ENCODE results near the gene ANKS6.

The ANKS6 gene

DNA sequence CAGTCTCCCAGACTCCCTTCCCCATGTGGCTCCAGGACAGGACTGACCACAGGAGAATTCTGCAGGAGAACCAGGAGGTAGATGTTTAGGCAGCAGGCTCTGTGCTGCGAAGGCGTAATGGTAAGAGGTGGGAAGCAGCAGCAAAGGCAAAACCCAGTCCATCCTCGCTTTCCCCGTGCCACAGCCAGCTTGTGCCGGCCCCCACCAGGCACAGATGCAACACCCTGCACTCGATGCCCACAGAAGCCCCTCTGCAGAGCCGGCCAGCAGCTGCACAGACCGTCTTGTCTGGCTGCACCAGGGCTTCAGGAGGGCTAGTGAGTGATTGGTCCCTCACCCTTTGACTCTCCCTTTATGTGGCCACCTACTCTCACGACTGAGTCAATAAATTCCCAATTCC lies 28.0 kb downstream of the ANKS6 start:
- DNase-seq: no peak

DNA sequence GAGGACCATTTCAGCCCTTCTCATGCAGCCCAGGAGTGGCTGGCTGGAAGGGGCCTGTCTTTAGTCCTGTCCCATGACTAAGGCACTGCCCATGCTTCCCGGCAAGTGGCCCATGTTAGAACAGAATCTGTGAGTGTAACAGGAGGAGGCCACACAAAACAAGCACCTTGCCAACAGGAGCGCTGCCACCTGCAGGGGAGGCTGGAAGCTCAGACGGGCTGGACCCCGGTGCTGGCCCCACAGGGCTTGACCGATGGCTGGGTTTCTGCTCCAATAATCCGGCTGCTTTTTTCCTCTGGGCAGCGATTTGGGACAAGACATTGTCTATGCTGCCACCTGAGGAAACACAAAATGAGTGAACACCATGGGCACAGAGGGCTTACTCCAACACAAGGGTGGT lies 28.4 kb downstream of the ANKS6 start:
- DNase-seq: no peak

DNA sequence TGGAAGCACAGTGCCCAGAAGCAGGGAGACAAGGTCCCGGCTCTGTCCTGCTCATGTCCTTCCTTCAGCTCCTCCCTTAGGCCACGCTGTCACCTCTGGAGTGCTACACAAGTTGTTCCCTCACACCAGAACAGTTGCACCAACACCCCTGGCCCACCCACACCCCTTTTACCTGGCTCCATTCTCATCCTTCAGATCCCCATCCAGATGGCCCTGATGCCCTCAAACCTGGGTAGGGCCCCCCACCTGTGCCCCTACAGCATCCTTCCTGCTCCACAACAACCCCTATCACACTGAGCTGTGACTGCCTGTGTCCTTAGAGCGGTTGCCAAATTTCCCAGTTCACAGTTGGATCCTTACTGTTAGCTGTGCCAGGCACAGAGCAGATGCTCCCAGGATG lies 29.2 kb downstream of the ANKS6 start:
- no peak for DNase-seq

DNA sequence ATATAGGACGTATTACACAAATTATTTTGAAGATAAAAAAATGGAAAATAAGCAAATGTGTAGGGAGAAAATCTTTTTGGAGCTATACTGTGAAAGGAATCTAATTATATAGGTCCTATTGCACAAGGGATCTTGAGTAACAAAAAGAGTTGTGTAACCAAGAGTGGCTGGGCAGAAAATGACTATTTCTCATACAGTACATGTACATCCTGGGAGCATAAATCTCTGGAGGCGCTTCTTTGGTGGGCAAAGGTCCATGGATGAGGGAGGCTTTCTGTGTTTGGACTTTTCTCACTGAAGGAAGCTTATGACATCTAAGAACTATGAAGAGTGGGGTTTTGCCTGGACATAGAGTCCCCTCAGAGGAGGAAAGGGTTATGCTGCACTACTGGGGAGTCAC lies 29.8 kb downstream of the ANKS6 start:
- no peak for DNase-seq

DNA sequence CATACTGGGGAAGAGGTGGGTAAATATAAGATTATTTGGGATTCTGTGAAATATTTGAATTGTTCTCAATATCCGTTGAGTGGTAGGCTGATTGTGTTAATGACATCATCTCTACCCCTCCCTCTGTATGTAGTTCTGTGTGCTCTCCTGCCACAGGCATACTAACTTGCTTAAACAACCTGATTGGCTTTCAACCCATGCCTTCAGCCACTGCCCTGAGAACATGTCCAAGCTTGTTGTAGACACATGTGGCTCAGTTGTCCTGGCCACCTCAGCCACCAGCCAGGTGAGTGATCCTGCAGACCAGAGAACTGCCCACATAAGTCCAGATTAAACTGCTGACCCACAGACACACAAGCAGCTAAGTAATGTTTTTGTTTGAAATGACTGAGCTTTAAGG lies 31.1 kb downstream of the ANKS6 start:
- no peak for DNase-seq

DNA sequence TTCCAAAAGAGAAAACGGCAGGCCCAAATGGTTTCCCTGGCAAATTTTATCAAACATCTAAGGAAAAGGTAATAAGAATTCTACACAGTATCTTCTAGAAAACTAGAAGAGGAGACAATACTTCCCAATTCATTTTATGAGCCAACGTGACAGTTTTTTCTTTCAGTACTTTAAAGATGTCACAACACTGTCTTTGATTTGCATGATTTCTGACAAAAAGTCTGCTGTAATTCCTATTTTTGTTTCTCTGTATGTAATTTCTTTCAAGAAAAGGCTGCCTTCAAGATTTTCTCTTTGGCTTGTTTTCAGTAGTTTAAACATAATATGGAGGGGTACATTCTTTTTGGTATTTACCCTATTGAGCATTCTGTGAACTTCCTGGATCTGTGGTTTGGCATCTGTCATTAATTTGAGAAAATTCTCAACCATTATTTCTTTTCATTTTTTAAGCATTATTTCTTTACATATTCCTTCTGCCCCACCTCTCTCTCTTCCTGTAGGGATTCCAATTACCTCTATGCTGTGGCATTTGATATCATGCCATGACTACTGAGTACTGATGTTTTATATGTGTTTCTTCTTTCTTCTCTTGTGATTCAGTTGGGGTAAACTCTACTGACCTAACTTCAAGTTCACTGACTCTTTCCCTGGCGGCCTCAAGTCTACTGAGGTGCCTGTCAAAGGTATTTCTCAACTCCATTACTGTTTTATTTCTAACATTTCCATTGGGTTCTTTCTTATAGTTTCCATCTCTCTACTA lies 32.2 kb downstream of the ANKS6 start:
- no peak for DNase-seq

DNA sequence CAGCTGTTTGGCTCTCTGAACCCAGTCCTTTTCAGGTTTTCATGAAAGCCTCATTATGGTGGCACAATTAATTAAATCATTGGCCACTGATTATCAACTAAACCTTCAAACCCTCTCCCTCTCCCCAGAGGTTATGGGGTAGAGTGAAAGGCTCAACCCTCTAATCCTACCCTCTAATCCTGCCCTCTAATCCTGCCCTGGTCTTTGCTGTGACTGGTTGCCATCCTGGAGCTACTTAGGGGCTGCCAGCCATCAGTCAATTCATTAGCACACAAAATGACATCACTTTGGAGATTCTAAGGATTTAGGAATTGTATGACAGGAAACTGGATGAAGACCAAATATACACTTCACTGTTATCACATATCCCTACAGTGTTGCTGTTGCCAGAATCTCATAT lies 36.1 kb downstream of the ANKS6 start:
- no peak for DNase-seq

DNA sequence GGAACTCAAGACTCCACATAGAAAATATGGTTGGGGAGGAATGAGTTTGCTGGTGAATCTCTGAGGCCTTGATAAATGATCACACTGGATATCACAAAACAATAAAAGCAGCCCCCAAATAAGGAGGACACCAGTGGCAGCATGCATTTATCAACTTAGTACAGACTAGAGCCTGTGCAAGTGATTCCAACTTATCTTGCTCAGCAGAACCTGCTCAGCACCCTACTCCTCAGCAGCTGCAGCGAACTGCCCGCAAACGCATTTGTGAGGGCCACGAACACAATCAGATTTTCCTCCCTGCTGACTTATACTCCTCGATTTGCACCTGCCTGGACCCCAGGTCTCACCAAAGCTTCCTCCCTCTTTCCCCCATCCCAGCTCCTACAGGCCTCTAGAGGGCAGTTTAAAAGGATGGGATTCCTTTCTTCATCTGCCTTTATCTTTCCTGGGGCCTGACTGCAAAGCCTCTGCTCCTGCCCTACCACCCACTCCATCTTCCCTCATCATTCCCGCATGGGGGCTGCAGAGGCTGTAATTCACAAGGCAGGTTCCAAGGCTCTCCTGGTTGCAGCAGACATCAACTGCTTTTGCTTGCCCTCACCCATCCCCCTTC lies 41.2 kb downstream of the ANKS6 start:
- no peak for DNase-seq

DNA sequence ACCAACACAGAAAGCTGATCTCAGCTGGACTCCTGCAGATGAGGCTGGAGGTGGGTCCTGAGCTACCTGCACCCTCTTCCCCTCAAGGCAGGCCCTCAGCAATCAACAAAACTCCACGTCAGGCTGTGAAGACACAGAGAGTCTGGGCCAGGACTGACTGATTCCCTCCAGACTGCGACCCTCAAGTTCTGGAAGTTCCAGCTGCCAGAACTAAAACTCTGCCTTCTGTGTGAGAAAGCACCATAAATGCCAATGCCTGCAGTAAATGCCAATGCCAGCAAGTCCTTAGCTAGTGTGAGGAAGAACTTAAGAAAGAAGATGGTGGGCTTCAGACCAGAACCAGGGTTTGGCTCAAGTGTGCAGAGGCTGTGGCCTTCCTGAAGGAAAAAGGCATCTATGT lies 45.1 kb downstream of the ANKS6 start:
- DNase-seq: no peak

DNA sequence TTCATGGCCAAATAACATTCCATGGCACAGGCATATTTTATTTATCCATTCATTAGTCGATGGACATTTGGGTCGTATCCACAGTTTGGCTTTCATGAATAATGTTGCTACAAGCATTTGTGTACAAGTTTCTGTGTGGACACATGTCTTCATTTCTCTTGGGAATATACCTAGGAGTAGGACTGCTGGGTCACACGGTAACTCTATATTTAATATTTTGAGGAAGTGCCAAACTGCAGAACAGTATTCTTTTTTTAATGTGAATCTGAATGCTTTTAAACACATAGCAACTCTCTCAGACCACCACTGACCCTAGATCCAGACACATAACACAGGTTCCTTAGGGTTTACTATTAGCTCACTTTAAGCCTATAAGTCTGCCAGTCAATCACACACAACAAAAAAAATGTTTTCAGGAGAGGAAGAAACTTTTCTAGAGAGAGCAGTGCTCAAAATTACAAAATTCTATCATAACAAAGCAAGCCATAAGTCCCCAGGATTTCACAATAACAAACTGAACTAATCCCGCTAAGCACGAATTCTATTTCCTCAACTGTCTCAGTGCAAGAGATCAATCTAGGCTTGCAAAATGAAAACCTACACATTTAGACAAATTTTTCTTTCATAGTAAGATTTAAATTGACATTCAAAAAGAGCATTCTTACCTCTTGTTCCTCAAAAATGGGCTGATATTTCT lies 45.8 kb downstream of the ANKS6 start:
- DNase-seq: no peak

DNA sequence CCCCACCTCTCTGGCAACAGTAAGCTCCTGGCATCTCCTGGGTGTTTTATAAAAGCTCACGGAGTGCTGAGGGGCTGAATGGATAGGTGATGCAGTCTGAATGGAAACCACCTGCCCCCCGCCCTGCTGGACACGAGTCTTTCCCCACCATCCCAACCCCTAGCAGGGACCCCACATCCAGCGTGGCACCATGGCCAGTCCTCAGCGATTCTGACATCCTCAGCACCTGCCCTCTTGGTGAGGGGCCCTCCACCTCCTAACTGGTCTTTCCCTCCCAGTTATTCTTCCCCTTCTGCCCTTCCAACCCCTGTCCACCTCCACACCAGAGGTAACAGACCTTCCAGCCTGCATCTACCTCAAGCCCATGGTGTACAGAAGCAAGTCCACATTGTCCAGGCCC lies 48.9 kb downstream of the ANKS6 start:
- DNase-seq: no peak

DNA sequence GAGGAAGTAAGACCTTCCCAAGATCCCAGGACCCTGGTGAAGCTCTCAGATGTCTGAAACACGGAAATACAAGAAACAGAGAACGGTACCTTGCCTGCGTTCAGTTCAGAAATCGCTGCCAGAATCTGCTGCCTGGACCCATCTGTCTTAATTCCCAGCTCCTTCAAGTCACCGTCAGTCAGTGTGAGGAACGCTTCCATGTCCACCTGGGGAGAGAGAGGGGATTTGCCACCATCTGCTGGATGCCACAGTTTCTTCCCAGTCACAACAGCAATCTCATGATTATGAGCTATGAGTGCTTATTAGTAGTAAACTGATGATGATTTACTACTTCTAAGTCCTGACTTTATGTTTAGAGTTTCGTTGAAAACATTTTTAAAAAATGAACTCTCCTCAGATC lies 50.9 kb downstream of the ANKS6 start:
- no peak for DNase-seq

DNA sequence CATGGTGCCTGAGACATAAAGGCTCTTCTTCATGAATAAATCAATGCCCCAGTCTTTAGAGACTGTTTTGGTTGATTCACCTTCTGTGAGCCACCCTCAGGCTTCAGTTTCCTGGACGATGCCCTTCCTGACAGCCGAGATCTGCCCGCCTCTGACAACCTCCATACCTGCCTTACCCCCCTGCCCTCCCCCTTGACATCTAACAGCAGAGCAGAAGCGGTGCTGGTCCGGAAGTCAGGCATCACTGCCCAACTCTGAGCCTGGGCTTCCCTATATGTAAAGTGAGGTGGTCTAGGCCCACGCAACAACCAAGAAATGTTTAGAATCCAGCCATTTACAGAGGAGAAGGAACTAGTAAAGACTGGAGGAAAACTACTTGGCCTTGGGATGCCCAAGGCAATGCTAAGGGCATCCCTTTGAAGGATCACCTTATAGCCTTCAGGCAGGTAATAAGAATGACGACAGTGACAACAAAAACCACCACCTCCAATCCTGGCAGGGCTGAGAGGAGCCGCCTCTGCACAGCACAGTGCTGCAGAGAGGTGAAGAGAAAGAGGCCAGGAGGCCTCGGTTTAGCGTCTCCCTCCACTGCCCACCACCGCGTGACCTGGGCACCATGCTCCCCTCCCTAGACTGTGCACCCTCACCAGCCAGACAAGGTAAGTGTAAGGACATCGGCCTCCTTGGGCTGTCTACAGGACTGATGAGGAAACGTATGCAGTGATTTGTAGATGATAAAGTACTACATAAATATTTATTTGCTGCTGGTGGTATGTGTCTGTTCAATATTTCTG lies 52.3 kb downstream of the ANKS6 start:
- DNase-seq: no peak

DNA sequence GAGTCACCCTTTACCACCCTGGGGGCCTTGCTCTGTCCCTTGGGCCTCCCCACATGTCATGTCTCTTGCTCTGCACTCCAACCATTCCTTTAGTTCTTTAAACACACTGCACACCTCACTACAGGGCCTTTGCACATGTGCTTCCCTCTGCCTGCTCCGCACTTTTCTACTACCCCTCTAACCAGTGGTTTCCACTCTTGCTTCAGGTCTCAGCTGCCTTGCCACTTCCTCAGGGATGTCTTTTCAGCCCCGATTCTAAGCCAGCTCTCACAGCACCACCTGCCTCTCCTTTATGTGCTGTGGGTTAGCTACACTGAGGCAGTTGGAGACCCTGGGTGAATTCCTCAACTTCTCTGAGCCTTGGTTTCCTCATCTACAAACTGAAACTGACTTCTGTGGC lies 53.0 kb downstream of the ANKS6 start:
- no peak for DNase-seq

DNA sequence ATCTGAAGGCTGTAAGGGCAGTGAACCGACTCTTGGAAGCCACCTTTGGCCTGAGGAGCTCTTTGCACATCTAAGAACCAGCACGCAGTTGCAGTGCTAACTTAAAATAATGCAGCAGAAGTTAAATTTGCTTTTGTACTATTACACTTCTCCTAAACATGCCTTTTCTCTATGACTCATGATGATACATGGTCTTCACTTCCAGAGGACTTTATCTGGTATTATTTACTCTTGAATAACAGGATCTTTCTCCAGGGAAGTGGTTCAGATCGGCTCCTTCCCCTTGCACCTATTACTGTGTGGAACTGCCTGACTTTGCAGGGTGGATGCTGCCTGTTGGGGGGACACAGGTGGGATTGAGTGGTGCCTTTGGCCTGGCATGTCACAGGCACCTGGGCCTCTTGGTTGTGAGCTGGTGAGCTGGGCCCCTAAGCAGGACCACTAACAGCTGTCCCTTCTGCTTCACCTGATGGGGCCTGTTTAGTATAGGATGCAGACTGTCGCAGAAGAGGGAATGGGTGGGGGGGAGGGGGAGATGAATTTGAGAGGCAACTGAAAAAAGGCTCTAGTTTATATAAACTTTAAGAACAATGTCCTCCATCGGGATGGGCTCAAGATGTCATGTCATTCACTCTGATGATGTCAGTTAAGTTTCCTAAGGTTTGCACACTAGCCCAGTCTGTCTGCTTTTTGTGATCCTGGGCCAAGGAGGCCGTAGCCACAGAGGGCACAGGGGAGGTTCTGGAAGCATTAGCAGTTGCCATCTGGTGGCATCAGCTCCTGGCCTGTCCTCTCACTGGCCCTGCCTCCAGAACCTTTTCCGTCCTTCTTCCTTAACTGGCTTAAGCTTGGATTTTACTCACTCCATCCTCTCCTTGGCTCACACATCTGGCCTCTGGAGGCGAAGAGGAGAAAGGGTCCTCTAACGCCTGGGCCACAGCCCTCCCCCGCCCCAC lies 53.8 kb downstream of the ANKS6 start:
- DNase-seq: no peak

DNA sequence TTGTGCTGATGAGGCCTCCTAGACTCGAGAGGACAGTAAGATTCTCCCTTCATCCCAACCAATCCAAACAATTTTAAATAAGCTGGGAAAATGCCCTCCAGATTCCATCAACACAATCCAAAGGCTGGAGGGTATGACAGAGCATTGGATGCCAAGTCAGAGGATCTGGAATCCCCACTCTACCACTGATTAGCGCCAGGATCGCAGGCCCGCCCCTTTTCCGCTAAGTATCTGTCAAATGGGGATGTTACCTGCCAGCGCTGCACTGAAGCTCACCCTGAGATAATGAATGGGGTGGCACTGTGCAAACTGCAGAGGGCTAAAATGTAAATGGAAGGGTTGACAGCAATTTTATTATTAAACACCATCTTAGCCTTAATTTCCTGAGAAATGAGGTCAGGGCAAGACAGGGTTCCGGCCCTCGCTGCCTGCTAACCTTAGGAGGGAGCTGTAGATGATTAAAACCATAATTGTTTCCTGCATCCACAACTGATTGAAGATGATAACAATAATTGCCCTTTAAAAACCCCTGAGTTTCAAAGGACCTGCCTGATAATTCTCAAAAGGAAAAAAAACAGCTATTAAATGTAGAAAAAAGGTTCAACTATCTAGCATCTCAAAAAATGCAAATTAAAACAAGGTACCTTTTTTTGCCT lies 56.0 kb downstream of the ANKS6 start:
- DNase-seq: no peak

DNA sequence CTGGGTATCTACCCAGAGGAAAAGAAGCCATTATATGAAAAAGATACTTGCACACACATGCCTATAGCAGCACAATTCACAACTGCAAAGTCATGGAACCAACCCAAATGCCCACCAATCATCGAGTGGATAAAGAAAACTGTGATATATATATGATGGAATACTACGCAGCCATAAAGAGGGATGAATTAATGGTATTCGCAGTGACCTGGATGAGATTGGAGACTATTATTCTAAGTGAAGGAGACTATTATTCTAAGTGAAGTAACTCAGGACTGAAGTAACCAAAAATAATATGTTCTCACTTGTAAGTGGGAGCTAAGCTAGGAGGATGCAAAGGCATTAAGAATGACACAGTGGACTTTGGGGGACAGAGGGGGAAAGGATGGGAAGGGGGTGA lies 57.6 kb downstream of the ANKS6 start:
- DNase-seq: no peak

DNA sequence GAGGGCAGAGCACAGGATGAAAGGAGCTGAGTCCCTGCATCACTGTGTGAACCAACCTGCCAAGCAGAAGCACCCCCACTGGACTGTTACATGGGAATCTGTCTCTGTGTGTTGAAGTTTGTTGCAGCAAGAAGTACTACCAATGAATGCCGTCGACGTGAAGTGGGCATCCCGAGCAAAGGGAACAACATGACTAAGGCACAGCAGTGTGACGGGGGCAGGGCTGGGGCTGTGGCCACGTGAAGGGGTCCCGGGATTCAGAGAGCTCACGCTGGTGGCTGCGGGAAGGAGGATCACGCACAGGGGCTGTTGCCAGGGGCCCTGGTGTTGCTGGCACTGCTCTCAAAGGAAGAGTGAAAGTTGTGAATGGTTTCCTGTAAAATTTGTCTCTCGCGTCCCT lies 60.1 kb downstream of the ANKS6 start:
- no peak for DNase-seq

DNA sequence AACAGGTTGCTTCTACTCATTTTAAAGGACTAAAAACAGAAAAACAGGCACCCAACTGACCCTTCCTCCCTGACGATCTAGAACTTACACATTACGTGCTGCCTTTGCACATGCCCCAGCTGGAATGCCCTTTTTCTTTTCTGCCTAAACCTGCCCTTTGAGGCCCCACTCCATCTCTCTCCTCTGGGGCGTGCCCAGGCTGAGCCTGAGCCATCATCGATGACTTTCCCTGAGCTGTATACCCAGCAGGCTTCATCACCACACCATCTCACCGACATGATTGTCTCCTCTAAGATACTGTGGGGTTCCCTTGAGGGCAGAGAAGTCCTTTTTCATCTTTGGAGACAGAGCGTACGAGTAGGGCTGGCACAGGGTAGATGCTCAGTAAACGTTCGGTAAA lies 63.6 kb downstream of the ANKS6 start:
- no peak for DNase-seq

DNA sequence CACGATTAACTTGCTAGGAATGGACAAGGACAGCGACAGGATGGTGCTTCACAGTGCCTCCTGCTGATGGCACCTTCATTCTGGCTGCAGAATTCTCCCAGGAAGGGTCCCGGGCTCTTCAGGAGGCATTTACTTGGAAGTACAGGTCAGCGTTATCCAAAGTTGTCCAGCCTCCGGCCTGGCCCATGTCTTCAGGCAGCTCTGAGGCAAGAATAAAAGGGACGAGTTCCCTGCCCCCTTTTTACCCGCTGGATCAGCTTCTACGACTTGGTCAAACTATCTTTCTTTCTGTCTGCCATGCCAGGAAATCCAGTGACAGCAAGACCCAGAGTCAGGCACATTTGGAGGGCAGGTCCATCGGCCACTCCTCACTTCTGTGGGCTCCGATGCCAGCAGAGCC lies 64.3 kb downstream of the ANKS6 start:
- DNase-seq: no peak

DNA sequence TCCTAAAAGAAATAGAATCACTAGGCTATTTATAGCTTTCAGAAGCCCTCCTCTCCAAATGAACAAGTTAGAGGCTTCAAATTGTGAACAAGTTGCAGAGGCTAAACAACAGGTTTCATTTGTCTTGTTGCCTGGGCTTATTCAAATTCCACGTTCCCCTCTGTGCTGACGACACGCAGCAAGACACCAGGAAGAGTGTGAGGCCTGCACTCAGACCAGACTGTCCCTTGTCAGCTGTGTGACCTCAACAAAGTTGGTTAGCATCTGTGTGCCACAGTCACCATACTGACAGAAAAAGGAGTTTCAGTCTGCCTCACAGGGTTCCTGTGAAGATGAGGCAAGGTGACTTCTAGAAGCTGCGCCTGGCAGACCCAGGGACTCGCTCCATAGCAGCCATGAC lies 65.5 kb downstream of the ANKS6 start:
- DNase-seq: no peak

DNA sequence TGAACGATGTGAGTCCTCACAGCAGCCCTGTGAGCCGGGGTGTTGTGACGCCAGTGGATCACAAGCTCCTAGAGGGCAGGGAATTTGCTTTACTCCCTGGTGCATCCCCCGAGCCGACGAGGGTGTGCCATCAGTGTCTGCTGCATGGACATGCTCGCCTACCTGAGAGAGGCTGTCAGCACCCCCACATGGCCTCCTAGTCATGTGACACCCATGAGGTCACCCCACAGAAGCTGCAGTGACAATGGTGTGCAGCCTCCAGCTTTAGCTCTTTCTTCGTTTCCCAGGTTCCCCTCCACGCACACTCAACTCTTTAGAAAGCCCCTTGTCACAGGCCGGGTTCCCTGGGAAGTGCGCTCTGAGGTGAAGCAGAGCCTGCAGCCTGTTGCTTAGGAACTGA lies 67.9 kb downstream of the ANKS6 start:
- no peak for DNase-seq

Measured in activated CD4-positive, CD25-positive, alpha-beta regulatory T cell treated with anti-CD3 and anti-CD28 coated beads, Interleukin-2, amount 50 U/mL, for 72 hours (primary cell).